Right cardiac atrium (tissue), 5 donors: ENCODE measurements around the gene RAI1. TPM values are rescaled to one million over a fixed set of nuclear protein-coding genes. Genes with fewer than 3 reads are reported as not detected.

Experiments
- ATAC-seq, 2 donors: fragments of 200-7000 bp; cut with Tn5 transposase; one replicate each; pipeline versions ENCODE4 v1.8.0 to v1.9.1; 2020; ENCODE audit warnings: moderate library complexity in 2 of 2, mild to moderate bottlenecking in 1 of 2
- DNase-seq, 3 donors: peaks; one replicate each; pipeline ENCODE4 v3.0.0-alpha.2; 2020
- H3K27ac ChIP-seq: one replicate; pipeline ENCODE4 v1.5.1; 2013; ENCODE audit warnings: mild to moderate bottlenecking, low read length, control low read depth, moderate library complexity
- H3K27me3 ChIP-seq: one replicate; pipeline ENCODE4 v1.6.1; 2013; ENCODE audit not compliant: control insufficient read depth, insufficient read depth
- H3K4me1 ChIP-seq: one replicate; pipeline ENCODE4 v1.6.1; 2013; ENCODE audit warnings: low read length; ENCODE audit not compliant: control insufficient read depth, insufficient read depth
- H3K4me3 ChIP-seq: one replicate; pipeline ENCODE4 v1.5.1; 2013; ENCODE audit warnings: low read length, control low read depth
- H3K9me3 ChIP-seq: one replicate; pipeline ENCODE4 v1.6.1; 2013; ENCODE audit warnings: low read length; ENCODE audit not compliant: control insufficient read depth
- WGBS: extraction: QIAGEN DNeasy Blood & Tissue Kit; methylation state at CpG from one replicate; pipeline ENCODE4 v1.1.7; 2013; 5-methylcytosine and 5-hydroxymethylcytosine counted together
- intact Hi-C, 4 donors: fragments of 100-400 bp; cut with DNase I; formaldehyde crosslinking; loops; one replicate each; pipeline versions ENCODE4 v1.11.0 to v1.14.0; 2022 to 2023
- polyA plus RNA-seq: library from polyadenylated mRNA; stranded (reverse); fragments of 200-250 nt; gene quantifications from one replicate; pipeline ENCODE4 v1.2.3, GENCODE V29; 2013
- total RNA-seq, 4 donors: library from RNA; stranded (reverse); fragmentation: NEBNext Ultra II Directional; extraction: Animal tissue kit (Norgen Biotek cat#: 25700); gene quantifications; one replicate each; pipeline ENCODE4 v1.2.1, GENCODE V29; 2021
- donor health status: healthy with polysubstance abuse.
- donor health status: DM: no; HTN: yes; CAD: no.
- donor health status: DM: no; HTN: no; CAD: no.
- donor health status: DM: no; HTN: yes; CAD: no; lungs with severe emphysema.
- donor health status: DM: yes; HTN: yes; CAD: no.

The RAI1 gene
- total and polyA plus RNA-seq, 5 donors: 18.2 to 26.8 (median 23.0) TPM

DNA sequence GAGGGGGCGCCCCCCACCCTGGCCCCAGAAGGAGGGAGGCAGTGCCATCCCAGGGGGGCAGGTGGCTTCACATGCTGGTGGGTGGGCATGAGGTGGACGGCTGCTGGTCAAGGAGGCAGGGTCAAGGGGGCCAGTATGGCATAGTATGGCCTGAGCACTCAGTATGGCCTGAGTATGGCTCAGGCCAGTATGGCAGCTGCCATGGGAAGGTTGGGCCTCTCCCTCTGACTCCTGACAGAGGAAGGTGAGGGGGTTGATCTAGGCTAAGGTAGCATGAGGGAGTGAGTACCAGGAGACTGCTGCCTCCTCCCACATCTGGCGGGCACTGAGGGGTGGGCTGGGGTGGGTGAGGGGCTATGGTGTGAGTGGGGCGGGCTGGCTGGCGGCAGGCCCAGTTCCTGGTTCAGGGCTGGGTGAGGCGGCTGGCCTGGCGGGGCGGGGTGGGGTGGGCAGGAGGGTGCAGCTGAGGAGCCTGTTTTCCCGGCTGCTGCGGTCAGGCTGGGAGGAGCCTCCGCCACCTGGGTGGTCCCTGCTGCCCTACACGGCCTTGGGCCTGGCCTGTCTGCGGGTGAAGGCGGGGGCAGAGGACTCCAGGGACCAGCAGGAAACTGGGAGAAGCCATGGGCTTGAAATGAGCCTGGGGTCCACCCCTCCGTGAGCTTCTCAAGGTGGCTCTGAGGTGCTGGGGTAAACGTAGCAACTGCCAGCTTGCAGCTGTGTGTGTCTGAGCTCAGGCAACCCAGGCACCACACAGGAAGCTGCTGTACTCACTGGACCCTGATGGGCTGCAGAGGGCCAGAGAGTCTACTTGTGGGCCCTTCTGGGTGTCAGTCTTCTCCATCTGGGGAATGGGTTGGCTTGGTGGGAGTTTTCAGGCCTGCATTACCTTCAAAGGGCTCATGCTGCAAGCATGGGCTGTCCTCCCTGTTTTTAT is 57.0 kb downstream of the RAI1 start:
- H3K9me3 ChIP-seq: no peaks in the 10 kb centered on the region
- H3K4me3 ChIP-seq: no peak overlapping the region
- intact Hi-C loops: loop anchor here in 1 of 4 donors (10.0 kb wide), 1 partner anchor 57 kb away; no protein-coding TSS in a partner anchor
- peak overlapping the region; percentile 11 for H3K27ac ChIP-seq
- ATAC-seq (peak in 1 of 2 donors; percentile 8), DNase-seq (peak in 1 of 3 donors; percentile 72)
- WGBS: 56% methylated on average over 16 of the region's 16 CpGs
- H3K4me1 ChIP-seq: peaks cover 25% of the 10 kb centered on the region
- no peaks in the 10 kb centered on the region for H3K27me3 ChIP-seq

DNA sequence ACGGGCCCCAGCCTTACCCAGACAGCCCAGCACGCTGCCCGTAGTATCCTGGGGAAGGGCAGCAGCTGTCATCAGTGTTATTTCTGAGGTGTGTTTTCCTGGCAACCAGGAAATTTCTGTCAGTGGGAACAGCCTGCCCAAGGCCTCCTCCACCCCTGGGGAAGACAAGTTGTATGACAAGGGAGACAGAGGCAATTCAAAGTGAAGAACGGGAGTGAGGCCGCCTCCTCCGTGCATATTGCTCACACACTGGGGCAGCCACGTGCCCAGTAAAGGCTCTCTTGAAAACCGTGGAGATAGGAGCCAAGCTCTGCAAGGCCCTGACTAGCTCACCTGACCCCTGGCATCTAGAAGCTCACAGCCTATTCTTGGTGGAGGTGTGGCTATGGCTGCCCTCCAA is 57.6 kb downstream of the RAI1 start:
- WGBS: 48% methylated on average over 8 of the region's 8 CpGs
- Histone ChIP-seq H3K9me3 (no peaks in the 10 kb centered on the region), H3K4me1 (peaks cover 27% of the 10 kb centered on the region), H3K27me3 (no peaks in the 10 kb centered on the region), H3K27ac (peak overlapping the region; percentile 13), H3K4me3 (no peak overlapping the region)
- peak; percentile 38 to 40 for ATAC-seq
- DNase-seq: peak in 1 of 3 donors; percentile 61
- intact Hi-C loops: loop anchor here in 1 of 4 donors (10.0 kb wide), 1 partner anchor 56 kb away; no protein-coding TSS in a partner anchor

DNA sequence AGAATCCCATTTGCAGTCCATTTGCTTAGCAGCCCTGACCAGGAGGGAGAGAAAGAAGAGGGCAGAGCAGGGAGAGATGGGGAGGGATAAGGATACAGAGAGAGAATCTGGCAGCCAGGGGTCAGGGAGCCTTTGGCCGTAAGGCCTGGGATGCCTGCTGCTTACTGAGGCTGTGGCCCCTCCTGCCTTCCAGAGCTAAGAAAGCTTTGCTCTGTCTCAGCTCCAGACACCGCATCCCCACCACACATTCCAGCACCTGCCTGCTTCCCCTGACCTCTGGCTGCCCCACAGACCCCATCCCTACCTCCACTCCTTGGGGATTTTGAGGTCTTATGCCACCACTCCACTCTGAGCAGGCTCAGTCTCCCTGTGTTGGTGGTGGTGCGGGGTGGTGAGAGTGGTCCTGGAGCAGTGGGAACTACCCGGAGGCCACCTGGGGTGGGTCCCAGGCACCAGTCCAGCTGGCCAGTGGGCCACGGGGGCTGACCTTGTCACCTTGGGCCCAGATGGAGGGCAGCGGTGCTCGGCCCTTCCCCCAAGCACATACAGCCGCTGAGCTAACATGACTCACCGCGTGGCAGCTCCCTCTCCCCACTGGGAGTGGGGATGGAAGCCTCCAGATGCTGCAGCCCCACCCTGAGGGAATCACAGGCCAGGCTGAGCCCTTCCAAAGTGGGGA is 58.3 kb downstream of the RAI1 start:
- intact Hi-C loops: loop anchor here in 1 of 4 donors (10.0 kb wide), 1 partner anchor 55 kb away; no protein-coding TSS in a partner anchor
- Histone ChIP-seq H3K4me1 (peaks cover 27% of the 10 kb centered on the region), H3K9me3 (no peaks in the 10 kb centered on the region), H3K27ac (peak overlapping the region; percentile 13), H3K4me3 (no peak overlapping the region), H3K27me3 (no peaks in the 10 kb centered on the region)
- WGBS: 32% methylated on average over 10 of the region's 10 CpGs
- DNase-seq: peak; percentile 66 to 79 (median 77)
- peak; percentile 39 to 75 for ATAC-seq

GRCh38 chr17:17740615-17741348 is 59.5 kb downstream of the RAI1 start:
- H3K9me3 ChIP-seq: no peaks in the 10 kb centered on the region
- H3K4me3 ChIP-seq: no peak overlapping the region
- ATAC-seq (no peak), DNase-seq (no peak)
- H3K27ac ChIP-seq: no peak overlapping the region
- H3K27me3 ChIP-seq: no peaks in the 10 kb centered on the region
- intact Hi-C loops: no loop called here
- peaks cover 27% of the 10 kb centered on the region for H3K4me1 ChIP-seq
- WGBS: 86% methylated on average over 27 of the region's 27 CpGs

DNA sequence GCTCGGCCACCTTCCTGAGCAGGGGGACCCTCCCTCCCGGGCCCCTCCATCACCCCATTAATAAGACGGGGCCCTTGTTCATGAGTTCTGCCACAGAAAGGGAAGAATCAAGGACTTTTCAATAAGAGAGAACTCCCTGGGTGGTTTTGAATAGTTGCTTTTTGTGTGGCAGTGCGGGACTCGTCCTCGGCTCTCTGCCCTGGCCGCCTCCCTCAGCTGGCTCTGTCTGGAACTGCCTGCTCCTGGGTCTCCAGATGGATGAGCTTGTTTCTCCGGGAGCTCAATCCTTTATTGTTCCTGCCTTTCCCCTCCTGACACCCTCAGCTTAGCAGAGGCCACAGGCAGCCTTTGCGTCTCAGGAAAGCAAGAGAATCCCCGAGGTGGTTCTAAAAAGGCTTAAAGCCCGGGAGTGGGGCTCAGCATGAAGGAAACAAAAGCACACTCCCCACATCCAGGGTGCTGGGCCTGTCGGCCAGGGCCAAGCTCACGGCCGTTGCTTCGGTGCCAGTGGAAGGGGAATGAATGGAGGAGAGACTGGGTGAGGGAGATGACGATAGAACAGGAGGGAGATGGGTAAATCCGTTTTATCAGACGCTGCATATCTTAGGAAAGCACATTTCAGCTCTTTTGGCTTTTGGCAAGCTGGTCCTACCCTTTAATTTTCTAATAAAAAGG is 60.2 kb downstream of the RAI1 start:
- DNase-seq (peak in 1 of 3 donors; percentile 71), ATAC-seq (peak; percentile 7 to 25)
- no peaks in the 10 kb centered on the region for H3K9me3 ChIP-seq
- peaks cover 24% of the 10 kb centered on the region for H3K4me1 ChIP-seq
- H3K27me3 ChIP-seq: no peaks in the 10 kb centered on the region
- 47% methylated on average over 18 of the region's 18 CpGs for WGBS
- intact Hi-C loops: no loop called here
- H3K4me3 ChIP-seq: no peak overlapping the region
- H3K27ac ChIP-seq: no peak overlapping the region

- Histone ChIP-seq H3K27ac (no peak overlapping the region), H3K27me3 (no peaks in the 10 kb centered on the region), H3K4me3 (no peak overlapping the region), H3K4me1 (peaks cover 24% of the 10 kb centered on the region), H3K9me3 (no peaks in the 10 kb centered on the region)
- 28% methylated on average over 5 of the region's 5 CpGs for WGBS
- intact Hi-C loops: no loop called here
- DNase-seq: peak in 1 of 3 donors; percentile 53
- no peak for ATAC-seq
These were observed 60.9 kb downstream of the RAI1 start for GRCh38 chr17:17742133-17742621.

DNA sequence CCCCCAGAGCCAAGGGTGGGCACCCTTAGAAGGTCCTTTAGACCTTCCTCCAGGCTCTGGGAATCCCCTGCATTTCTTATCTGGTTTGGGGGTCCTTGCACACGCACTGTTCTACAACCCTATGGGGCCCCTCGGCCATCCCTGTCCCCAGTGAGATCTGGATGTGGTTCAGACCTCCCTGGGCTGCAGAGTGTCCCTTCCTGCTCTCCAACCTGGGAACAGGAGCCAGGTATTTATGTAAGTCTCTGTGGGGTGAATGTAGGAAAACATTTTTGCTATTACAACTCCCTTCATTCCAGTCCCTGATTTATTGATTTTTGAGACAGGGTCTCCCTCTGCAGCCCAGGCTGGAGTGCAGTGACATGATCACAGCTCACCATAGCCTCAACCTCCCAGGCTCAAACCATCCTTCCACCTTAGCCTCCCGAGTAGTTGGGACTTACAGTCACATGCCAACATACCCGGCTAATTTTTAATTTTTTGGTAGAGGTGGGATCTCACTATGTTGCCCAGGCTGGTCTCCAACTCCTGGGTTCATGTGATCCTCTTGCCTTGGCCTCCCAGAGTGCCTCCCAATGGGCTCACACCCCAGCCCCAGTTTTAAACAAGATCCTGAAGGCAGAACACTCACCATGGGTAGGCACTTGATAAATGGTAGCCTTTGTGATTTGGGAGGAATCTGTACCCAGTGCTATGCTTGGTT is 61.6 kb downstream of the RAI1 start:
- intact Hi-C loops: no loop called here
- Histone ChIP-seq H3K27ac (no peak overlapping the region), H3K4me3 (no peak overlapping the region), H3K27me3 (no peaks in the 10 kb centered on the region), H3K9me3 (no peaks in the 10 kb centered on the region), H3K4me1 (peaks cover 24% of the 10 kb centered on the region)
- WGBS: 61% methylated on average over 4 of the region's 4 CpGs
- no peak for DNase-seq
- ATAC-seq: no peak

GRCh38 chr17:17743391-17744112 is 62.3 kb downstream of the RAI1 start:
- Histone ChIP-seq H3K4me3 (no peak overlapping the region), H3K4me1 (peaks cover 21% of the 10 kb centered on the region), H3K27me3 (no peaks in the 10 kb centered on the region), H3K9me3 (no peaks in the 10 kb centered on the region), H3K27ac (no peak overlapping the region)
- 85% methylated on average over 14 of the region's 14 CpGs for WGBS
- ATAC-seq (no peak), DNase-seq (no peak)
- intact Hi-C loops: no loop called here

DNA sequence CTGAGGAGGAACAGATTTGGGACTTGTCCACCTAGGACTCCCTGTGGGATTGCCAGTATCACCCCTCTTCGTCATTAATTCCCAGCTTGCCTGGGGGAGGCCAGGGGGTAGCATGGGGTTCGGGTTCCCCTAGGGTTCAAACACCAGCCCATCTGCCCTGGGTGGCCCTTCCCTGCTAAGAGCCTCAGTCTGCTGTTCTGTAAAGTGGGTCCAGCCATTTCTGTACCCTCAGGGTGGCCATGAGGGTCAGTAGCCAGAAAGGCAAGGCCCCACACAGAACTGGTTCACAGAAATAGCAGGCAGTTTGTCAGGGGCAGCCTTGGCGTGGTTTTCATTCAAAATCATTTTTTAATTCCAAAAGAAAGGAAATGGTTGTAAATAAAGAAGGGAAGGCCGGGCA is 62.9 kb downstream of the RAI1 start:
- Histone ChIP-seq H3K9me3 (no peaks in the 10 kb centered on the region), H3K4me3 (no peak overlapping the region), H3K27me3 (no peaks in the 10 kb centered on the region), H3K27ac (no peak overlapping the region), H3K4me1 (peaks cover 15% of the 10 kb centered on the region)
- intact Hi-C loops: no loop called here
- DNase-seq (no peak), ATAC-seq (no peak)
- whole genome bisulfite sequencing: 90% methylated on average over 4 of the region's 4 CpGs
